K562 (cell line): Measurements from ENCODE around the gene DCUN1D2. TPM values are rescaled to one million over a fixed set of nuclear protein-coding genes. Genes with fewer than 3 reads are reported as not detected.

Experiments used
- MLLT1 ChIP-seq, 2 experiments: fragments of 450-650 bp; IDR thresholded peaks; 2 replicates each; pipeline ENCODE4 v1.6.1; 2016
- UBTF ChIP-seq, 2 experiments: IDR thresholded peaks; 2 replicates each; pipeline ENCODE4 v1.6.1; 2012; ENCODE audit warnings: improper control_type of control experiment in 2 of 2, low read depth in 2 of 2, low read length in 2 of 2, borderline replicate concordance in 1 of 2
- ZNF133 ChIP-seq: fragments of 250-450 bp; sonication (Bioruptor Pico); IDR thresholded peaks from 2 replicates; pipeline ENCODE4 v1.4.0; 2020; ENCODE audit warnings: mild to moderate bottlenecking
- ZNF561 ChIP-seq: fragments of 450-650 bp; formaldehyde crosslinking; conservative IDR thresholded peaks from 2 replicates; pipeline ENCODE4 v1.4.0; 2020; ENCODE audit warnings: mild to moderate bottlenecking, moderate library complexity
- ZNF592 ChIP-seq: fragments of 450-650 bp; IDR thresholded peaks from 2 replicates; pipeline ENCODE4 v1.6.1; 2017; ENCODE audit warnings: antibody characterized with exemption, mild to moderate bottlenecking
- polyA plus RNA-seq, 8 experiments: library from polyadenylated mRNA; depleted of rRNA in 4 of 8; stranded (reverse) in 5 of 8; unstranded in 3 of 8; fragments of >200 nt; fragmentation: Nextera tagmentation in 2 of 8; fragmentation: Illumina TruSeq in 1 of 8; extraction: Ambion mirVana in 2 of 8; extraction: Trizol in 1 of 8; gene quantifications; 2 replicates each; pipeline versions ENCODE4 v1.2.1 to v1.2.3, GENCODE V29; 2011 to 2014; ENCODE audit warnings: inconsistent platforms in 1 of 8, missing spikeins in 1 of 8
- total RNA-seq, 7 experiments: library from RNA; depleted of rRNA in 6 of 7; stranded (reverse); fragments of >200 nt in 6 of 7; fragmentation: Illumina TruSeq in 2 of 7; extraction: Trizol in 2 of 7; gene quantifications; 2 replicates each; pipeline versions ENCODE4 v1.2.1 to v1.2.3, GENCODE V29; 2011 to 2021; ENCODE audit warnings: low replicate concordance in 1 of 7

DCUN1D2 gene
- total and polyA plus RNA-seq, 9 of the 15 experiments (the other 6 are each of a cell fraction or from before 2014, with no cell fraction given): 2.1 to 16.8 (median 11.1) TPM

GRCh38 chr13:113413898-113414282 lies 76.6 kb downstream of the DCUN1D2 start (continued):
- TF ChIP-seq ZNF592 (no peak), MLLT1 (IDR thresholded peaks at IDR 0.05) (no peak), UBTF (IDR thresholded peaks at IDR 0.05; ENCODE audit: borderline replicate concordance in 1 of 2, low read depth in 2 of 2, low read length in 2 of 2) (no peak), ZNF561 (CRISPR knock-in tag) (no peak), ZNF133 (CRISPR knock-in tag) (no peak)
